HEK293T (cell line): ENCODE results near the gene HCRTR1.

Experiments used
- CTCF ChIA-PET: fragments of 350-600 bp; formaldehyde crosslinking; extraction: SDS; loops from one replicate; lab custom pipeline; 2021; ENCODE audit warnings: antibody characterized with exemption, inconsistent platforms; lab: Yijun Ruan, JAX
- POLR2A ChIA-PET: fragments of 350-600 bp; formaldehyde crosslinking; extraction: SDS; loops from one replicate; lab custom pipeline; 2020; ENCODE audit warnings: antibody characterized with exemption, inconsistent platforms; lab: Yijun Ruan, JAX
- DNase-seq: peaks from one replicate; pipeline ENCODE4 v3.0.0; 2012; ENCODE audit warnings: mixed read lengths; ENCODE audit errors: extremely low spot score
- ARNT ChIP-seq: fragments of 450-650 bp; IDR thresholded peaks from 2 replicates; pipeline ENCODE4 v1.6.1; 2017; ENCODE audit warnings: mild to moderate bottlenecking
- BHLHE40 ChIP-seq: fragments of 450-650 bp; IDR thresholded peaks from 2 replicates; pipeline ENCODE4 v1.6.1; 2016; ENCODE audit warnings: mild to moderate bottlenecking, moderate library complexity, borderline replicate concordance
- CTBP1 ChIP-seq: fragments of 450-650 bp; IDR thresholded peaks from 2 replicates; pipeline ENCODE4 v1.6.1; 2016; ENCODE audit warnings: borderline replicate concordance
- ELF4 ChIP-seq: fragments of 450-650 bp; IDR thresholded peaks from 2 replicates; pipeline ENCODE4 v1.6.1; 2017; ENCODE audit warnings: antibody characterized with exemption
- FOXA1 ChIP-seq: fragments of 450-650 bp; IDR thresholded peaks from 2 replicates; pipeline ENCODE4 v1.6.1; 2016; ENCODE audit warnings: mild to moderate bottlenecking
- FOXK2 ChIP-seq: fragments of 450-650 bp; IDR thresholded peaks from 2 replicates; pipeline ENCODE4 v1.6.1; 2016; ENCODE audit warnings: mild to moderate bottlenecking
- FOXM1 ChIP-seq: fragments of 450-650 bp; IDR thresholded peaks from 2 replicates; pipeline ENCODE4 v1.6.1; 2017; ENCODE audit warnings: mild to moderate bottlenecking, borderline replicate concordance
- HDGF ChIP-seq: fragments of 450-650 bp; IDR thresholded peaks from 2 replicates; pipeline ENCODE4 v1.6.1; 2017; ENCODE audit warnings: antibody characterized with exemption, borderline replicate concordance
- L3MBTL2 ChIP-seq: fragments of 450-650 bp; conservative IDR thresholded peaks from 2 replicates; pipeline ENCODE4 v1.6.1; 2016; ENCODE audit warnings: mild to moderate bottlenecking
- LEF1 ChIP-seq: fragments of 450-650 bp; IDR thresholded peaks from 2 replicates; pipeline ENCODE4 v1.6.1; 2017; ENCODE audit warnings: mild to moderate bottlenecking, borderline replicate concordance
- NFRKB ChIP-seq: fragments of 450-650 bp; IDR thresholded peaks from 2 replicates; pipeline ENCODE4 v1.6.1; 2016; ENCODE audit warnings: mild to moderate bottlenecking, moderate library complexity
- PKNOX1 ChIP-seq: fragments of 450-650 bp; IDR thresholded peaks from 2 replicates; pipeline ENCODE4 v1.6.1; 2016
- SP1 ChIP-seq: fragments of 450-650 bp; IDR thresholded peaks from 2 replicates; pipeline ENCODE4 v1.6.1; 2017
- SUZ12 ChIP-seq: fragments of 450-650 bp; IDR thresholded peaks from 2 replicates; pipeline ENCODE4 v1.6.1; 2016; ENCODE audit warnings: mild to moderate bottlenecking
- TARDBP ChIP-seq: fragments of 450-650 bp; IDR thresholded peaks from 2 replicates; pipeline ENCODE4 v1.6.1; 2016
- ZNF384 ChIP-seq: fragments of 450-650 bp; IDR thresholded peaks from 2 replicates; pipeline ENCODE4 v1.6.1; 2016

HCRTR1 gene

GRCh38 chr1:31593770-31594632, 23.5 kb upstream of the HCRTR1 start:
- POLR2A ChIA-PET, result no interaction called here
- CTCF ChIA-PET, result interaction anchor here (1.3 to 1.4 kb wide), 2 partner anchors 19 to 29 kb away, joined by 3 read pairs; no protein-coding TSS in a partner anchor
- TF ChIP-seq FOXM1, result no peak
- TF ChIP-seq FOXK2, result no peak
- TF ChIP-seq CTBP1, result no peak
- TF ChIP-seq ARNT, result no peak
- TF ChIP-seq ZNF384, result no peak
- TF ChIP-seq PKNOX1, result no peak

GRCh38 chr1:31595836-31596736, 21.4 kb upstream of the HCRTR1 start:
- TF ChIP-seq HDGF (no peak), ARNT (no peak), CTBP1 (no peak), PKNOX1 (no peak), NFRKB (no peak), FOXA1 (no peak), L3MBTL2 (no peak), FOXK2 (no peak), LEF1 (no peak), ZNF384 (no peak), SP1 (no peak), SUZ12 (no peak), BHLHE40 (no peak), FOXM1 (no peak)
- DNase-seq, result no peak
- CTCF ChIA-PET, result interaction anchor here (0.6 kb wide), 1 partner anchor 21 kb away, joined by 3 read pairs; no protein-coding TSS in a partner anchor
- POLR2A ChIA-PET, result no interaction called here

More at GRCh38 chr1:31593770-31594632, 23.5 kb upstream of the HCRTR1 start:
- DNase-seq, result peak; percentile 91

- ChIA-PET CTCF (interaction anchor here (0.6 kb wide), 1 partner anchor 20 kb away, joined by 3 read pairs; no protein-coding TSS in a partner anchor), POLR2A (no interaction called here)
- no peak for DNase-seq
- no peak for TF ChIP-seq NFRKB
- TF ChIP-seq FOXM1, result no peak
- no peak for TF ChIP-seq BHLHE40
- no peak for TF ChIP-seq LEF1
- TF ChIP-seq PKNOX1, result no peak
- TF ChIP-seq FOXK2, result no peak
- no peak for TF ChIP-seq SUZ12
Measured at GRCh38 chr1:31596737-31597097, 20.8 kb upstream of the HCRTR1 start.

GRCh38 chr1:31598980-31599379, 18.5 kb upstream of the HCRTR1 start:
- POLR2A ChIA-PET, result no interaction called here
- CTCF ChIA-PET, result no interaction called here
- TF ChIP-seq LEF1 (no peak), CTBP1 (no peak), FOXK2 (no peak), TARDBP (no peak), ELF4 (no peak), FOXA1 (no peak), BHLHE40 (no peak), ZNF384 (no peak), NFRKB (no peak), SP1 (no peak), ARNT (no peak), FOXM1 (no peak), PKNOX1 (no peak), L3MBTL2 (no peak), SUZ12 (no peak), HDGF (no peak)

GRCh38 chr1:31600641-31601040, 16.8 kb upstream of the HCRTR1 start:
- CTCF ChIA-PET, result no interaction called here
- DNase-seq, result no peak
- POLR2A ChIA-PET, result no interaction called here
- TF ChIP-seq TARDBP (no peak), BHLHE40 (no peak), L3MBTL2 (no peak), FOXK2 (no peak), FOXA1 (no peak), PKNOX1 (no peak), CTBP1 (no peak), SUZ12 (no peak), HDGF (no peak), SP1 (no peak), LEF1 (no peak), NFRKB (no peak), ELF4 (no peak), FOXM1 (no peak), ARNT (no peak)

More at GRCh38 chr1:31598980-31599379, 18.5 kb upstream of the HCRTR1 start:
- no peak for DNase-seq
